ENCODE measurements around the gene GNGT2. TPM values are rescaled to one million over a fixed set of nuclear protein-coding genes. Genes with fewer than 3 reads are reported as not detected.

Gene GNGT2
- total RNA-seq, 2 donors from 2014 or later = 1.1 TPM; not detected in 1

DNA sequence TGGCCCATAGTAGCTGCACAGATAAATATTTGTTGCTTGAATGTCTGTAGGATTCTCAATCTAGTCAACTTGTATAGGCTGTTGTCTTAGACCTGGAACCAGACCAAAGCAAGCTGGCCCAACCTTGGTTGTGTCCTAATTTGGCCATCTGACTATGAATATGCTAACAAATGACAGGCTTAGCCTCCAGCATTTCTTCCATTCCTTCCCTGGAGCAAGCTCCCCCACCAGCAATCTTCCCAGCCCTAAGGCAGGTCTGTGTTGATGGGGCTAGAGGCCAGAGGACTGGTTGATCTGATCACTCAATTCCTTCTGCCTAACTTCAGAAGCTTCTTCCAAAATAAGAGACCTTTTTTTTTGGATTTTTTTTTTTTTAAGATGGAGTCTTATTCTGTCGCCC is 29.6 kb upstream of the GNGT2 start:
- Mint-ChIP-seq H3K27me3 (ENCODE audit: insufficient read depth) (no peaks in the 10 kb centered on the region), H3K9me3 (no peaks in the 10 kb centered on the region), H3K36me3 (ENCODE audit: low read depth) (no peaks in the 10 kb centered on the region), H3K4me1 (peaks cover 1% of the 10 kb centered on the region), H3K27ac (no peak overlapping the region), H3K4me3 (no peak overlapping the region)
- WGBS, 2 experiments (ENCODE audit: insufficient coverage in 1 of 2, insufficient read length in 1 of 2) = 94% methylated on average over 1 of the region's 1 CpG; no CpG with 5 or more reads in 1 of the 2 experiments
- no peaks in the 10 kb centered on the region for H3K9me3 ChIP-seq (ENCODE audit: control insufficient read depth, low read length)
- H3K27ac ChIP-seq (ENCODE audit: low read depth, low read length) = no peak overlapping the region
- no peaks in the 10 kb centered on the region for H3K27me3 ChIP-seq (ENCODE audit: control insufficient read depth, insufficient read depth, low read length, poor library complexity, severe bottlenecking)
- H3K4me3 ChIP-seq (ENCODE audit: low read length) = no peak overlapping the region
- H3K4me1 ChIP-seq (ENCODE audit: control insufficient read depth, insufficient read depth, low read length) = no peaks in the 10 kb centered on the region
- TF ChIP-seq, protein P1, sequence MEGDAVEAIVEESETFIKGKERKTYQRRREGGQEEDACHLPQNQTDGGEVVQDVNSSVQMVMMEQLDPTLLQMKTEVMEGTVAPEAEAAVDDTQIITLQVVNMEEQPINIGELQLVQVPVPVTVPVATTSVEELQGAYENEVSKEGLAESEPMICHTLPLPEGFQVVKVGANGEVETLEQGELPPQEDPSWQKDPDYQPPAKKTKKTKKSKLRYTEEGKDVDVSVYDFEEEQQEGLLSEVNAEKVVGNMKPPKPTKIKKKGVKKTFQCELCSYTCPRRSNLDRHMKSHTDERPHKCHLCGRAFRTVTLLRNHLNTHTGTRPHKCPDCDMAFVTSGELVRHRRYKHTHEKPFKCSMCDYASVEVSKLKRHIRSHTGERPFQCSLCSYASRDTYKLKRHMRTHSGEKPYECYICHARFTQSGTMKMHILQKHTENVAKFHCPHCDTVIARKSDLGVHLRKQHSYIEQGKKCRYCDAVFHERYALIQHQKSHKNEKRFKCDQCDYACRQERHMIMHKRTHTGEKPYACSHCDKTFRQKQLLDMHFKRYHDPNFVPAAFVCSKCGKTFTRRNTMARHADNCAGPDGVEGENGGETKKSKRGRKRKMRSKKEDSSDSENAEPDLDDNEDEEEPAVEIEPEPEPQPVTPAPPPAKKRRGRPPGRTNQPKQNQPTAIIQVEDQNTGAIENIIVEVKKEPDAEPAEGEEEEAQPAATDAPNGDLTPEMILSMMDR (conservative IDR thresholded peaks at IDR 0.05) = no peak
- no peaks in the 10 kb centered on the region for H3K36me3 ChIP-seq (ENCODE audit: control insufficient read depth, insufficient read depth, low read length)
- no peak for DNase-seq
- H3K9ac ChIP-seq (ENCODE audit: extremely low read depth, low read length, poor library complexity, severe bottlenecking) = no peak overlapping the region

DNA sequence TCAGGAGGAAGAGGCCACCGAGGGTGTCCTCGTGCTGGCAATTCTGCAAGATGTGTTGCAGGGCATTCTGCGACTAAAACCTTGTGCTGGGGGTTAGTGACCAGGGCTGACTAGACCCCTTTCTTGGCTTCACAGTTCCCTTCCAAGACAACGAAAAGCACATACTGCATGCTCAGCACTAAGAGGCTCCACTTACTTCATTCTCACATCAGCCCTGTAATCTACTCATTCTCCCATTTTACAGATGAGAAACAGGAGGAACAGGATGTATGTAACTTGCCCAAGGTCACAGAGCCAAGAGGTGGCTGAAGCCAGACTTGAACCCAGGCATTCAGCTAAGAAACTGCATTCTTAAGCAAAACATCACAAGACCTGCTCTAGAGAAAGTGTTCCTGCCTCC is 25.5 kb upstream of the GNGT2 start:
- H3K4me1 ChIP-seq (ENCODE audit: control insufficient read depth, insufficient read depth, low read length) = no peaks in the 10 kb centered on the region

DNA sequence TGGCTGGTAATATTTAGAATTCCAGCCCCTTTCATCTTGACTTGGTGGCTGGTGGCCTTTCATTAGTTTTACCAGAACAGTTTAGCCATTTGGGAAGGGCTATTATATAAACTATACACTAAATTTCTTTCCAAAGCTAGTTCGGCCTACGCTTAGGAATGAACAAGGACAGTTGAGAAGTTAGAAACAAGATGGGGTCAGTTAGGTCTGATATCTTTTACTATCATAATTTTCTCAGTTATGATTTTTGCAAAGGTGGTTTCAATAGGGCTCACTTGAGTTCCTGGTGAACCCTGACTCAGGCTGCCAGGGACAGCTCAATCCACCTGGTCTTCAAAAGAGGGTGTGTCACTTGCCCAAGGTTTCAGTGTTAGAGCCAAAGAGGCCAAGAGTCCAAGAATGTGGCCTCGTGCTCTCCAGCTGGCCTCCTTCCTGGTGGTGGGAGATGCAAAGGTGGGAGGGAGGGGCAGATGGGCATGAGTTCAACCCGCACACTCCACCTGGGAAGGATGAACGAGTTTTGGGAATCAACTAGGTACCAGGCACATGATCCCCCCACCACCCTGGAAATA is 24.2 kb upstream of the GNGT2 start:
- DNase-seq = no peak
- Mint-ChIP-seq H3K4me1 (peaks cover 4% of the 10 kb centered on the region), H3K36me3 (ENCODE audit: low read depth) (no peaks in the 10 kb centered on the region), H3K27ac (no peak overlapping the region), H3K27me3 (ENCODE audit: insufficient read depth) (peaks cover 29% of the 10 kb centered on the region), H3K4me3 (no peak overlapping the region), H3K9me3 (no peaks in the 10 kb centered on the region)
- Histone ChIP-seq H3K27me3 (ENCODE audit: control insufficient read depth, insufficient read depth, low read length, poor library complexity, severe bottlenecking) (peaks cover 14% of the 10 kb centered on the region), H3K36me3 (ENCODE audit: control insufficient read depth, insufficient read depth, low read length) (no peaks in the 10 kb centered on the region), H3K4me3 (ENCODE audit: low read length) (no peak overlapping the region), H3K4me1 (ENCODE audit: control insufficient read depth, insufficient read depth, low read length) (no peaks in the 10 kb centered on the region), H3K9ac (ENCODE audit: extremely low read depth, low read length, poor library complexity, severe bottlenecking) (no peak overlapping the region), H3K27ac (ENCODE audit: low read depth, low read length) (no peak overlapping the region), H3K9me3 (ENCODE audit: control insufficient read depth, low read length) (no peaks in the 10 kb centered on the region)
- 85% methylated on average over 2 to 3 of the region's 5 CpGs for WGBS, 2 experiments (ENCODE audit: insufficient coverage in 1 of 2, insufficient read length in 1 of 2)
- TF ChIP-seq, protein P1 (conservative IDR thresholded peaks at IDR 0.05) = no peak

More for the DNA sequence above, 25.5 kb upstream of the GNGT2 start:
- no peak overlapping the region for H3K9ac ChIP-seq (ENCODE audit: extremely low read depth, low read length, poor library complexity, severe bottlenecking)
- TF ChIP-seq, protein P1 (conservative IDR thresholded peaks at IDR 0.05) = no peak
- H3K36me3 ChIP-seq (ENCODE audit: control insufficient read depth, insufficient read depth, low read length) = no peaks in the 10 kb centered on the region
- Mint-ChIP-seq H3K27ac (no peak overlapping the region), H3K4me3 (no peak overlapping the region), H3K9me3 (no peaks in the 10 kb centered on the region), H3K27me3 (ENCODE audit: insufficient read depth) (peaks cover 20% of the 10 kb centered on the region), H3K4me1 (peaks cover 3% of the 10 kb centered on the region), H3K36me3 (ENCODE audit: low read depth) (no peaks in the 10 kb centered on the region)
- WGBS, 2 experiments (ENCODE audit: insufficient coverage in 1 of 2, insufficient read length in 1 of 2) = 90% methylated on average over 4 of the region's 4 CpGs; no CpG with 5 or more reads in 1 of the 2 experiments
- H3K4me3 ChIP-seq (ENCODE audit: low read length) = no peak overlapping the region
- no peaks in the 10 kb centered on the region for H3K9me3 ChIP-seq (ENCODE audit: control insufficient read depth, low read length)
- DNase-seq = no peak
- peaks cover 13% of the 10 kb centered on the region for H3K27me3 ChIP-seq (ENCODE audit: control insufficient read depth, insufficient read depth, low read length, poor library complexity, severe bottlenecking)
- H3K27ac ChIP-seq (ENCODE audit: low read depth, low read length) = no peak overlapping the region

Measured in endodermal cell (in vitro differentiated cells).